GOT3 (cell line): Measurements from ENCODE around the gene PXMP2.
"Not testable (repeated sequence)": the region's sequence is repeated elsewhere in the genome, so short reads cannot be mapped to it uniquely, and the experiment has no call there.

Source experiments
- DNase-seq: peaks from one replicate; lab custom pipeline; 2025; ENCODE audit warnings: mixed read lengths; lab: John Stamatoyannopoulos, UW

PXMP2 gene

GRCh38 chr12:132753670-132754069 is 66.3 kb downstream of the PXMP2 start:
- not testable (repeated sequence) for DNase-seq

GRCh38 chr12:132754160-132754932 is 67.0 kb downstream of the PXMP2 start:
- no peak for DNase-seq
